Activated CD4-positive, alpha-beta T cell treated with anti-CD3 and anti-CD28 coated beads for 1 hour (primary cell): ENCODE measurements around the gene RNU1-4.
"Not testable (repeated sequence)": the region's sequence is repeated elsewhere in the genome, so short reads cannot be mapped to it uniquely, and the experiment has no call there.

Experiments
- DNase-seq: peaks from one replicate; pipeline ENCODE4 v3.0.0-alpha.2; 2020

RNU1-4 gene

GRCh38 chr1:16770896-16771446 is 30.7 kb downstream of the RNU1-4 start:
- not testable (repeated sequence) for DNase-seq

- DNase-seq: not testable (repeated sequence)
Observed at GRCh38 chr1:16772275-16773204, 32.2 kb downstream of the RNU1-4 start.

DNA sequence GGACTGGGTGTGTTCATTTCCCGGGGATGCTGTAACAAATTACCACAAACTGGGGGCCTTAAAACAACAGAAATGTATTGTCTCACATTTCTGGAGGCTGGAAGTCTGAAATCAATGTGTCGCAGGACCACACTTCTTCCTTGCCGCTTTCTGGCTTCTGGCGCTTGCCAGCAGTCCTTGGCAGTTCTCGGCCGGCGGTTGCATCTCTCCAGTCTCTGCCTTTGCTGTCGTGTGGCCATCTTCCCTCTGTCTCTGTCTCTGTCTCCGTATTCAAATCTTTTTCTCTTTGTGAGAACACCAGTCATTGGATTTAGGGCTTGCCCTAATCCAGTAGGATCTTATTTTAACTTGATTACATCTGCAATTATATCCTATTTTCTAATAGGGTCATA is 32.9 kb downstream of the RNU1-4 start:
- DNase-seq: not testable (repeated sequence)

GRCh38 chr1:16773723-16774122 is 33.4 kb downstream of the RNU1-4 start:
- DNase-seq: not testable (repeated sequence)

- DNase-seq: not testable (repeated sequence)
Observed at GRCh38 chr1:16774773-16775172, 34.5 kb downstream of the RNU1-4 start.

- not testable (repeated sequence) for DNase-seq
Observed at GRCh38 chr1:16775290-16775689, 35.0 kb downstream of the RNU1-4 start.

GRCh38 chr1:16776248-16776647 is 35.9 kb downstream of the RNU1-4 start:
- not testable (repeated sequence) for DNase-seq

DNA sequence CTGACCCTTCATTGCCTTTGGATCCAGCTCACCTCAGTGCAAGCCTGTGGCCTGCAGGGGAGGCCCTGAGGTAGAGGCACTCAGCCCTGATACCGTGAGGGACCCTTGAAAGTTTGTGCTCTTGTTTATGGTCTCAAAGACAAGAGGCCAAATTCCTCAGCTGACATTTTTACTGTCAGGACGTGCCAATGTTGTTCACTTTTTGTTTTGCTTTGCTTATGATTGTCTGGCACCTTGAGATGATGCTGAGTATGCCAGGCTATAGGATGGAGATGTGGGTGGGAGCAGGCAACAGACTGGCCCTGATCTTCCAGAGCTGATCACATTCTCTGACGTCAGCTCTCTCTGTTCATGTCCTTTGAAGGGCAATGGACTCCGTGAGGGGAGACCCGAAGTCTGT is 36.5 kb downstream of the RNU1-4 start:
- not testable (repeated sequence) for DNase-seq

- DNase-seq: not testable (repeated sequence)
Observed at GRCh38 chr1:16777821-16778220, 37.5 kb downstream of the RNU1-4 start.

GRCh38 chr1:16779525-16779924 is 39.2 kb downstream of the RNU1-4 start:
- not testable (repeated sequence) for DNase-seq

GRCh38 chr1:16781033-16781432 is 40.7 kb downstream of the RNU1-4 start:
- DNase-seq: not testable (repeated sequence)

- not testable (repeated sequence) for DNase-seq
Observed at GRCh38 chr1:16781625-16782024, 41.3 kb downstream of the RNU1-4 start.

DNA sequence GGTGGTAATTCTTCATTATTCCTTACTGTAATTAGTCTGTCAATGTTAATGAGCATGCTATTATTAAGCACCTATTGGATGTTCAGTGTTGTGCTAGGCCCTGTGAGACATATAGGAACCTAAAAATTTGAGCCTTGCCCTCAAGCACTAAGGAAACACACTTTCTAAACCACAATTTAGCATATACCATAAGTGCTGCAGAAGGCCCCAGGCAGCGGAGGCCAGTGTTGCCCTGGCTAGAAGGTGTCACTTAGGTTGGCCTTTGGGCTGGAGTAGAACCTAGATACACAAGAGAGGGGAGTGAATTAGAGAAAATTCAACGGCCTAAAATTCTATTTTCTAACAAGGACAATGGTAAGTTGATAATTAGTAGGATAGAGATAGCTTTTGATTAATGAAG is 44.6 kb downstream of the RNU1-4 start:
- not testable (repeated sequence) for DNase-seq

DNA sequence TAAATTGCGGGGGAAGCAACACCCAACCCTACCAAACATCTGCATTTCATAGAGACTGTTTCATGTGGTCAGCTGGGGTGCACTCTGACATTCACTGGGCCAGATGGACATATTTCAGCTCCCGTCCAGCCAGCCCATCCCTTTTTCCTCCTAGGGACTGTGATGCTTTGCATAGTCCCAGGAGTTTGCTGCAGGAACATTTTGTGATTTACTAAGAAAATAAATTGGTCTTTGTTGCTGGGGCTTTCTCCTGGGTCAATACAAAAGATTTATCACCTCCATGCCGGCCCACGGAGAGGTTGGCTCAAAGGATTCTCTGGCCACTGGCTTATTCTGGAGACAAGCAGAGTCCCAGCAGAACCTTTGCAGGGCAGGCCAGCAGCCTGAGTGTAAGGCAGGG is 46.0 kb downstream of the RNU1-4 start:
- not testable (repeated sequence) for DNase-seq

DNA sequence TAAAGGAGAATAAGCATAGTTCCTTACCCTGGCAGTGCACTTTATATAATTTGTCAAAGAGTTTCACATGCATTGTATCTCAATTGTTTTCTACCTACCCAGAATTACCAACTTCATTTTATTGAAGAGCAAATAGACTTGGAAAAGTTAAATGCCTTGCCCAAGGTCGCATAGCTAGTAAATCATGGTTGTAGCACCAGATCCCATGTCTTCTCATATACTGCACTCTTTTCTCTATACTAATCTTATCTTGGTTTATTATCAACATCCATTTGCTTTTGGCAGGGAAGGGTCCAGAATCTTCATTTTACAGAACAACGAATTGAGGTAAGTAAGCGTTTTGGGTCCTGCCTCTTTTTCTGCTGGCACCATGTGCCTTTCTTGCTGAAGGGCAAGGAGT is 46.9 kb downstream of the RNU1-4 start:
- not testable (repeated sequence) for DNase-seq

DNA sequence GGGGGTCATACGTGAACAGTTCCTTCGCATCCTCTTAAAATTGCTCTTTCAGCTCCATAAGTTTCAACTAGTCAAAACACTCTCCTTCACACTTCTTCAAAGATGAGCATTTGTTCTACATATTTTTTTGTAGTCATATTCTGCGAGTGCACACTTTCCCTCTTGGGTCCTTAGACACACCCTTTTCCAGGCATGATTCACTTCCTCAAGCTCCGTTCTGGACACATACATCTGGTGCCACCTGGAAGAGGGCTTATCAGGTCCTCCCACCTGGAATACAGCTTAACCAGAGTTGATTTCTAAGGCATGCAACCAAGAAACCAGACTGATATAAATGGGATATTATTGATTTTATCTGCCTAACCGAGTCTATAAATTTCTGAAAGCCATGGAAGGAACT is 47.4 kb downstream of the RNU1-4 start:
- not testable (repeated sequence) for DNase-seq
